OCI-LY1 (cell line): Measurements from ENCODE around the gene NUDCD3.

ENCODE experiments used
- CTCF ChIP-seq: fragments of 200-600 bp; sonication (generic), shearing (Covaris generic); IDR thresholded peaks from 2 replicates; pipeline ENCODE4 v1.5.1; 2017; ENCODE audit warnings: mild to moderate bottlenecking, antibody characterized with exemption, low read length, moderate library complexity, mixed read lengths
- EZH2 ChIP-seq: fragments of 200-600 bp; sonication (generic), shearing (Covaris generic); IDR thresholded peaks from 2 replicates; pipeline ENCODE4 v1.8.0; 2017; ENCODE audit warnings: borderline replicate concordance, mixed run types, mild to moderate bottlenecking, antibody characterized with exemption, low read length, moderate library complexity, mixed read lengths

DNA sequence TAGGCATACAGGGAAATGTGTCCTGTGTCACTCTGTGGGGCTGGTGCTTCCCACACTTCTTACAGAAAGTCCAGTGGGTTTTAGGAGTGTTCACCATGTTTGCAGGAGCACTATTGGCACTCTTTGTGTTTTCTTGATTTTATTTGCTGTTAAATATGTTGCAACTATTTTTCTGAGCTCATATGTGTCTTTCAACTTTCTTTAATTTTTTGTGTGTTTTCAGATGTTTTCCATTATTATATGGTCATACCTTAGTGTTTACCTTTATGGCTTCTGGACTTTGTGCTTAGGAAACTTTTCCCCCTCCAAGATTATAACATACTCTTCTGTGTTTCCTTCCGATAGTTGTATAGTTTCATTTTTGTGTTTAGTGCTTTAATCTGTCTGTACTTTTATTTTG lies 20.8 kb upstream of the NUDCD3 start:
- no peak for TF ChIP-seq CTCF
- no peak for TF ChIP-seq EZH2
